GM23338 (cell line): ENCODE measurements around the gene CRYBG3. TPM values are rescaled to one million over a fixed set of nuclear protein-coding genes. Genes with fewer than 3 reads are reported as not detected.

Experiments
- ATAC-seq: fragments of 200-7000 bp; cut with Tn5 transposase; 3 replicates; pipeline ENCODE4 v1.9.1; 2020
- DNase-seq: peaks from one replicate; pipeline ENCODE4 v3.0.0-alpha.2; 2015; ENCODE audit warnings: low spot score
- H2AFZ ChIP-seq: fragments of 200-600 bp; sonication (generic); 2 replicates; pipeline ENCODE4 v1.8.0; 2016; ENCODE audit warnings: antibody characterized with exemption, mild to moderate bottlenecking, moderate library complexity
- H3F3A ChIP-seq: fragments of 200-600 bp; sonication (generic); replicated peaks from 2 replicates; pipeline ENCODE4 v1.8.0; 2017; ENCODE audit warnings: antibody characterized with exemption, mixed run types, low read depth
- H3K27ac ChIP-seq: fragments of 200-600 bp; sonication (generic); 2 replicates; pipeline ENCODE4 v1.6.1; 2016; ENCODE audit warnings: low read depth
- H3K27me3 ChIP-seq: fragments of 200-600 bp; sonication (generic); 2 replicates; pipeline ENCODE4 v1.8.0; 2016; ENCODE audit warnings: mild to moderate bottlenecking, mixed run types, moderate library complexity; ENCODE audit not compliant: insufficient read depth
- H3K36me3 ChIP-seq: fragments of 200-600 bp; sonication (generic); 2 replicates; pipeline ENCODE4 v1.8.0; 2016; ENCODE audit warnings: mild to moderate bottlenecking; ENCODE audit not compliant: insufficient read depth
- H3K4me1 ChIP-seq: fragments of 200-600 bp; sonication (generic); 2 replicates; pipeline ENCODE4 v1.8.0; 2016; ENCODE audit warnings: mild to moderate bottlenecking, moderate library complexity; ENCODE audit not compliant: insufficient read depth
- H3K4me2 ChIP-seq: fragments of 200-600 bp; sonication (generic); 2 replicates; pipeline ENCODE4 v1.7.1; 2017; ENCODE audit warnings: mixed run types
- H3K4me3 ChIP-seq: fragments of 200-600 bp; sonication (generic); 2 replicates; pipeline ENCODE4 v1.6.1; 2016; ENCODE audit warnings: mixed run types
- H3K79me2 ChIP-seq: fragments of 200-600 bp; sonication (generic); replicated peaks from 2 replicates; pipeline ENCODE4 v1.8.0; 2017; ENCODE audit warnings: mild to moderate bottlenecking; ENCODE audit not compliant: insufficient read depth
- H3K9me2 ChIP-seq: fragments of 200-600 bp; sonication (generic); 2 replicates; pipeline ENCODE4 v1.8.0; 2017; ENCODE audit not compliant: insufficient read depth
- H4K20me1 ChIP-seq: fragments of 200-600 bp; sonication (generic); replicated peaks from 2 replicates; pipeline ENCODE4 v1.8.0; 2017; ENCODE audit warnings: mild to moderate bottlenecking; ENCODE audit not compliant: insufficient read depth
- H3K27ac Mint-ChIP-seq: 2 replicates; pipeline ENCODE4 v1.8.0; 2020; ENCODE audit warnings: inconsistent platforms, mild to moderate bottlenecking, moderate library complexity, mixed read lengths
- H3K27me3 Mint-ChIP-seq: 3 replicates; pipeline ENCODE4 v1.8.0; 2022; ENCODE audit warnings: low read depth, mild to moderate bottlenecking, moderate library complexity, mixed read lengths, inconsistent platforms; ENCODE audit not compliant: insufficient read depth, poor library complexity
- H3K36me3 Mint-ChIP-seq: 3 replicates; pipeline ENCODE4 v1.8.0; 2021; ENCODE audit warnings: low read depth, mild to moderate bottlenecking, inconsistent platforms, moderate library complexity, mixed read lengths
- H3K4me1 Mint-ChIP-seq: 3 replicates; pipeline ENCODE4 v1.8.0; 2020; ENCODE audit warnings: mild to moderate bottlenecking, inconsistent platforms, mixed read lengths
- H3K4me3 Mint-ChIP-seq: 3 replicates; pipeline ENCODE4 v1.8.0; 2021; ENCODE audit warnings: moderate library complexity, mild to moderate bottlenecking, inconsistent platforms, mixed read lengths
- H3K9me3 Mint-ChIP-seq: 3 replicates; pipeline ENCODE4 v1.8.0; 2020; ENCODE audit warnings: moderate library complexity, mild to moderate bottlenecking, inconsistent platforms, mixed read lengths
- CREB1 ChIP-seq: fragments of 250-450 bp; sonication (Bioruptor Pico); IDR thresholded peaks from 2 replicates; pipeline ENCODE4 v1.5.0; 2020; ENCODE audit warnings: low read depth, mild to moderate bottlenecking, moderate library complexity
- ETS1 ChIP-seq: IDR thresholded peaks from 2 replicates; pipeline ENCODE4 v1.6.1; 2016; ENCODE audit warnings: antibody characterized with exemption
- EZH2 ChIP-seq: fragments of 200-600 bp; sonication (generic); IDR thresholded peaks from one replicate; pipeline ENCODE4 v1.8.0; 2017; ENCODE audit warnings: antibody characterized with exemption, mild to moderate bottlenecking, low read depth; ENCODE audit not compliant: unreplicated experiment
- EZH2phosphoT487 ChIP-seq: fragments of 200-600 bp; sonication (generic); IDR thresholded peaks from one replicate; pipeline ENCODE4 v1.8.1; 2018; ENCODE audit warnings: antibody characterized with exemption; ENCODE audit not compliant: unreplicated experiment
- NANOG ChIP-seq: IDR thresholded peaks from 2 replicates; pipeline ENCODE4 v1.6.1; 2016; ENCODE audit warnings: antibody characterized with exemption, borderline replicate concordance
- POLR2AphosphoS5 ChIP-seq: IDR thresholded peaks from 2 replicates; pipeline ENCODE4 v1.6.1; 2016; ENCODE audit warnings: antibody characterized with exemption, low read depth
- polyA plus RNA-seq: library from polyadenylated mRNA; unstranded; fragments of >200 nt; fragmentation: Nextera tagmentation; extraction: Ambion mirVana; gene quantifications from 2 replicates; pipeline ENCODE4 v1.2.1, GENCODE V29; 2016
- total RNA-seq: library from RNA; depleted of rRNA; stranded (reverse); fragments of >200 nt; shearing (Covaris generic); gene quantifications from 2 replicates; pipeline ENCODE4 v1.2.3, GENCODE V29; 2014
- TF ChIP-seq, protein P1 (sequence below), 2 experiments: fragments of 200-600 bp in 1 of 2; sonication (generic) in 1 of 2; conservative IDR thresholded peaks; 2 replicates each; pipeline versions ENCODE4 v1.5.1 to v1.6.1; 2016 to 2017; ENCODE audit warnings: antibody characterized with exemption in 2 of 2, low read depth in 2 of 2, mild to moderate bottlenecking in 2 of 2, moderate library complexity in 1 of 2
- TF ChIP-seq, protein P2 (sequence below): fragments of 250-450 bp; sonication (Bioruptor Pico); IDR thresholded peaks from 2 replicates; pipeline ENCODE4 v1.5.0; 2020; ENCODE audit warnings: mild to moderate bottlenecking, moderate library complexity

CRYBG3 gene
- total and polyA plus RNA-seq, 2 experiments from 2014 or later, result 2.3 to 8.9 TPM

GRCh38 chr3:97839944-97840343, 18.1 kb downstream of the CRYBG3 start:
- Histone ChIP-seq H3K27ac (no peak overlapping the region), H3F3A (no peaks in the 10 kb centered on the region), H3K36me3 (no peaks in the 10 kb centered on the region), H4K20me1 (no peaks in the 10 kb centered on the region), H3K4me1 (no peaks in the 10 kb centered on the region), H3K9me2 (no peaks in the 10 kb centered on the region), H3K4me2 (no peak overlapping the region), H3K27me3 (no peaks in the 10 kb centered on the region), H3K79me2 (no peaks in the 10 kb centered on the region), H2AFZ (no peak overlapping the region), H3K4me3 (no peak overlapping the region)
- Mint-ChIP-seq H3K27me3 (peaks cover 2% of the 10 kb centered on the region), H3K36me3 (no peaks in the 10 kb centered on the region), H3K9me3 (no peaks in the 10 kb centered on the region), H3K27ac (peak overlapping the region; percentile 57; the same call in 1 of the 2 replicates), H3K4me1 (peaks cover 8% of the 10 kb centered on the region), H3K4me3 (no peak overlapping the region)
- ATAC-seq (no peak), DNase-seq (no peak)
- TF ChIP-seq EZH2phosphoT487 (no peak), CREB1 (CRISPR knock-in tag) (no peak)
- TF ChIP-seq, protein P1, sequence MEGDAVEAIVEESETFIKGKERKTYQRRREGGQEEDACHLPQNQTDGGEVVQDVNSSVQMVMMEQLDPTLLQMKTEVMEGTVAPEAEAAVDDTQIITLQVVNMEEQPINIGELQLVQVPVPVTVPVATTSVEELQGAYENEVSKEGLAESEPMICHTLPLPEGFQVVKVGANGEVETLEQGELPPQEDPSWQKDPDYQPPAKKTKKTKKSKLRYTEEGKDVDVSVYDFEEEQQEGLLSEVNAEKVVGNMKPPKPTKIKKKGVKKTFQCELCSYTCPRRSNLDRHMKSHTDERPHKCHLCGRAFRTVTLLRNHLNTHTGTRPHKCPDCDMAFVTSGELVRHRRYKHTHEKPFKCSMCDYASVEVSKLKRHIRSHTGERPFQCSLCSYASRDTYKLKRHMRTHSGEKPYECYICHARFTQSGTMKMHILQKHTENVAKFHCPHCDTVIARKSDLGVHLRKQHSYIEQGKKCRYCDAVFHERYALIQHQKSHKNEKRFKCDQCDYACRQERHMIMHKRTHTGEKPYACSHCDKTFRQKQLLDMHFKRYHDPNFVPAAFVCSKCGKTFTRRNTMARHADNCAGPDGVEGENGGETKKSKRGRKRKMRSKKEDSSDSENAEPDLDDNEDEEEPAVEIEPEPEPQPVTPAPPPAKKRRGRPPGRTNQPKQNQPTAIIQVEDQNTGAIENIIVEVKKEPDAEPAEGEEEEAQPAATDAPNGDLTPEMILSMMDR (conservative IDR thresholded peaks at IDR 0.05; ENCODE audit: low read depth in 2 of 2), result no peak

DNA sequence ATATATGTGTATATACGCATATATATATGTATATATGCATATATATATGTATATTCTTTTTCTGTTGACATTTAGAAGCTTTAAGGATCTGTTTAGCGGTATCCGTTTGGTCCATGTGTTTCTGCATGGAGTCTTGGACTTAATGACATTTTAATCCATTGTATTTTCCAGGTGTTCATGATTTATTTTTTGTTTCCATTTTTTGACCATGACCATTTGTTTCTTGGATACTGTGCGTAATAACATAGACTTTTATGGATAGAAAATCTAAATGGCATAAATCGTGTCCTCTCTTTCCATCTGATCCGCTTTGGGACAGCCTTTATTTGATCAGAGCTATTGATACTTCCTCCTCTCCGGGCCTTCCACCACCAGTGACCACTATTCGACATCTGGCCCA, 19.5 kb downstream of the CRYBG3 start:
- H3K4me3 Mint-ChIP-seq, result no peak overlapping the region
- no peak overlapping the region for H3K27ac Mint-ChIP-seq
- H3K27ac ChIP-seq, result no peak overlapping the region
- ATAC-seq (no peak), DNase-seq (no peak)
- no peaks in the 10 kb centered on the region for H3K4me1 ChIP-seq
- H3K9me2 ChIP-seq, result no peaks in the 10 kb centered on the region
- no peak overlapping the region for H3K4me3 ChIP-seq
- H3K4me1 Mint-ChIP-seq, result peaks cover 8% of the 10 kb centered on the region
- no peaks in the 10 kb centered on the region for H3K9me3 Mint-ChIP-seq
- H3K27me3 Mint-ChIP-seq, result no peaks in the 10 kb centered on the region
- H3K4me2 ChIP-seq, result no peak overlapping the region
- no peaks in the 10 kb centered on the region for H3K36me3 ChIP-seq
- H4K20me1 ChIP-seq, result no peaks in the 10 kb centered on the region
- no peaks in the 10 kb centered on the region for H3K36me3 Mint-ChIP-seq
- TF ChIP-seq POLR2AphosphoS5 (no peak), NANOG (no peak), EZH2phosphoT487 (no peak), ETS1 (no peak), EZH2 (no peak)
- TF ChIP-seq, protein P2, sequence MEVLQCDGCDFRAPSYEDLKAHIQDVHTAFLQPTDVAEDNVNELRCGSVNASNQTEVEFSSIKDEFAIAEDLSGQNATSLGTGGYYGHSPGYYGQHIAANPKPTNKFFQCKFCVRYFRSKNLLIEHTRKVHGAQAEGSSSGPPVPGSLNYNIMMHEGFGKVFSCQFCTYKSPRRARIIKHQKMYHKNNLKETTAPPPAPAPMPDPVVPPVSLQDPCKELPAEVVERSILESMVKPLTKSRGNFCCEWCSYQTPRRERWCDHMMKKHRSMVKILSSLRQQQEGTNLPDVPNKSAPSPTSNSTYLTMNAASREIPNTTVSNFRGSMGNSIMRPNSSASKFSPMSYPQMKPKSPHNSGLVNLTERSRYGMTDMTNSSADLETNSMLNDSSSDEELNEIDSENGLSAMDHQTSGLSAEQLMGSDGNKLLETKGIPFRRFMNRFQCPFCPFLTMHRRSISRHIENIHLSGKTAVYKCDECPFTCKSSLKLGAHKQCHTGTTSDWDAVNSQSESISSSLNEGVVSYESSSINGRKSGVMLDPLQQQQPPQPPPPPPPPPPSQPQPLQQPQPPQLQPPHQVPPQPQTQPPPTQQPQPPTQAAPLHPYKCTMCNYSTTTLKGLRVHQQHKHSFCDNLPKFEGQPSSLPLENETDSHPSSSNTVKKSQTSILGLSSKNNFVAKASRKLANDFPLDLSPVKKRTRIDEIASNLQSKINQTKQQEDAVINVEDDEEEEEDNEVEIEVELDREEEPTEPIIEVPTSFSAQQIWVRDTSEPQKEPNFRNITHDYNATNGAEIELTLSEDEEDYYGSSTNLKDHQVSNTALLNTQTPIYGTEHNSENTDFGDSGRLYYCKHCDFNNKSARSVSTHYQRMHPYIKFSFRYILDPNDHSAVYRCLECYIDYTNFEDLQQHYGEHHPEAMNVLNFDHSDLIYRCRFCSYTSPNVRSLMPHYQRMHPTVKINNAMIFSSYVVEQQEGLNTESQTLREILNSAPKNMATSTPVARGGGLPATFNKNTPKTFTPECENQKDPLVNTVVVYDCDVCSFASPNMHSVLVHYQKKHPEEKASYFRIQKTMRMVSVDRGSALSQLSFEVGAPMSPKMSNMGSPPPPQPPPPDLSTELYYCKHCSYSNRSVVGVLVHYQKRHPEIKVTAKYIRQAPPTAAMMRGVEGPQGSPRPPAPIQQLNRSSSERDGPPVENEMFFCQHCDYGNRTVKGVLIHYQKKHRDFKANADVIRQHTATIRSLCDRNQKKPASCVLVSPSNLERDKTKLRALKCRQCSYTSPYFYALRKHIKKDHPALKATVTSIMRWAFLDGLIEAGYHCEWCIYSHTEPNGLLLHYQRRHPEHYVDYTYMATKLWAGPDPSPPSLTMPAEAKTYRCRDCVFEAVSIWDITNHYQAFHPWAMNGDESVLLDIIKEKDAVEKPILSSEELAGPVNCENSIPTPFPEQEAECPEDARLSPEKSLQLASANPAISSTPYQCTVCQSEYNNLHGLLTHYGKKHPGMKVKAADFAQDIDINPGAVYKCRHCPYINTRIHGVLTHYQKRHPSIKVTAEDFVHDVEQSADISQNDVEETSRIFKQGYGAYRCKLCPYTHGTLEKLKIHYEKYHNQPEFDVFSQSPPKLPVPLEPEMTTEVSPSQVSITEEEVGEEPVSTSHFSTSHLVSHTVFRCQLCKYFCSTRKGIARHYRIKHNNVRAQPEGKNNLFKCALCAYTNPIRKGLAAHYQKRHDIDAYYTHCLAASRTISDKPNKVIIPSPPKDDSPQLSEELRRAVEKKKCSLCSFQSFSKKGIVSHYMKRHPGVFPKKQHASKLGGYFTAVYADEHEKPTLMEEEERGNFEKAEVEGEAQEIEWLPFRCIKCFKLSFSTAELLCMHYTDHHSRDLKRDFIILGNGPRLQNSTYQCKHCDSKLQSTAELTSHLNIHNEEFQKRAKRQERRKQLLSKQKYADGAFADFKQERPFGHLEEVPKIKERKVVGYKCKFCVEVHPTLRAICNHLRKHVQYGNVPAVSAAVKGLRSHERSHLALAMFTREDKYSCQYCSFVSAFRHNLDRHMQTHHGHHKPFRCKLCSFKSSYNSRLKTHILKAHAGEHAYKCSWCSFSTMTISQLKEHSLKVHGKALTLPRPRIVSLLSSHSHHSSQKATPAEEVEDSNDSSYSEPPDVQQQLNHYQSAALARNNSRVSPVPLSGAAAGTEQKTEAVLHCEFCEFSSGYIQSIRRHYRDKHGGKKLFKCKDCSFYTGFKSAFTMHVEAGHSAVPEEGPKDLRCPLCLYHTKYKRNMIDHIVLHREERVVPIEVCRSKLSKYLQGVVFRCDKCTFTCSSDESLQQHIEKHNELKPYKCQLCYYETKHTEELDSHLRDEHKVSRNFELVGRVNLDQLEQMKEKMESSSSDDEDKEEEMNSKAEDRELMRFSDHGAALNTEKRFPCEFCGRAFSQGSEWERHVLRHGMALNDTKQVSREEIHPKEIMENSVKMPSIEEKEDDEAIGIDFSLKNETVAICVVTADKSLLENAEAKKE (CRISPR knock-in tag), result no peak
- TF ChIP-seq, protein P1 (conservative IDR thresholded peaks at IDR 0.05; ENCODE audit: low read depth in 2 of 2), result no peak
- no peaks in the 10 kb centered on the region for H3K27me3 ChIP-seq
- H3F3A ChIP-seq, result no peaks in the 10 kb centered on the region
- no peaks in the 10 kb centered on the region for H3K79me2 ChIP-seq
- no peak overlapping the region for H2AFZ ChIP-seq
